Astrocyte of the cerebellum (primary cell): ENCODE measurements around the gene GINS2.

ENCODE experiments used
- DNase-seq: peaks from one replicate; pipeline ENCODE4 v3.0.0-alpha.2; 2011; ENCODE audit warnings: low read depth
- H3K4me3 ChIP-seq: 2 replicates; pipeline ENCODE4 v1.5.1; 2011; ENCODE audit warnings: mild to moderate bottlenecking, low read depth, low read length, moderate library complexity
- in situ Hi-C: cut with HindIII; loops from 2 replicates; pipeline ENCODE4 v1.10.0; 2017; ENCODE audit warnings: low sequenced_read_pairs
- TF ChIP-seq, protein P1 (sequence below): IDR thresholded peaks from 2 replicates; pipeline ENCODE4 v1.5.1; 2012; ENCODE audit warnings: low read length, low read depth, moderate library complexity, mild to moderate bottlenecking; ENCODE audit errors: missing control alignments

The GINS2 gene

DNA sequence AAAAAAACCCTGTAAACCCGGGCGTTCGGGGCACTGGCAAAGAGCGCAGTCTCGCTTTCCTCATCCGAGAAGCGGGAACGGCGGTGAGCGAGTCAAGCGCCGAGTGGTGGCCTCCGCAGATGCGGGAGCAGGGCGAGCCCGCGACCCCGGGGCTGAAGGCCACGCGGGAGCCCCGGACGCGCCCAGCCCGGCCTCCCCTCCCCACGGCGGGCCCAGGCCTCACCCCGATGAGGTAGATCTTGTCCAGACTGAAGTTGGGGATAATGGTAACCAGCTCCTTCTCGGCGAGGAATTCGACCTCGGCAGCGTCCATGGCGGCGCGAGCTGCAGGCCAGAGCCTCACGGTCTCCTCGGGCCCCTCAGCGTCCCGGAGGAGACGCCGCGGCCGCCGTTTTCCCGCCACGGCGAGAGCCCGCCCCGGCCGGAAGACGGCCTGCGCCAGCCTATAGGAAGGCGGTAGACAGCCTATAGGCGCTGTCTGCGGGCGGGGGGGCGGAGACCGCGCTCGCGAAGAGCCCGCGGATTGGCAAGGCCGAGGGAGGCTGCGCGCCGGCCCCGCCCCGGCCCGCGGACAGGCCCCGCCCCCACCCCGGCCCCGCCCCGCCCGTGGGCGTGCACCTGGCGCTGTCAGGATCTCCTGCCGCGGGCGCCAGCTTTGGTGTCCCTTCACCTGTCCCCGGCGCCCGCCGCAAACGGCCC lies at the start of gene GINS2:
GINS2 (minus strand) TSS at position 369 of the 699 bp plus-strand sequence; CDS start at position 313, 56 bp downstream.
- H3K4me3 ChIP-seq, result peak within 1 kb of the TSS; percentile 69
- TF ChIP-seq, protein P1, sequence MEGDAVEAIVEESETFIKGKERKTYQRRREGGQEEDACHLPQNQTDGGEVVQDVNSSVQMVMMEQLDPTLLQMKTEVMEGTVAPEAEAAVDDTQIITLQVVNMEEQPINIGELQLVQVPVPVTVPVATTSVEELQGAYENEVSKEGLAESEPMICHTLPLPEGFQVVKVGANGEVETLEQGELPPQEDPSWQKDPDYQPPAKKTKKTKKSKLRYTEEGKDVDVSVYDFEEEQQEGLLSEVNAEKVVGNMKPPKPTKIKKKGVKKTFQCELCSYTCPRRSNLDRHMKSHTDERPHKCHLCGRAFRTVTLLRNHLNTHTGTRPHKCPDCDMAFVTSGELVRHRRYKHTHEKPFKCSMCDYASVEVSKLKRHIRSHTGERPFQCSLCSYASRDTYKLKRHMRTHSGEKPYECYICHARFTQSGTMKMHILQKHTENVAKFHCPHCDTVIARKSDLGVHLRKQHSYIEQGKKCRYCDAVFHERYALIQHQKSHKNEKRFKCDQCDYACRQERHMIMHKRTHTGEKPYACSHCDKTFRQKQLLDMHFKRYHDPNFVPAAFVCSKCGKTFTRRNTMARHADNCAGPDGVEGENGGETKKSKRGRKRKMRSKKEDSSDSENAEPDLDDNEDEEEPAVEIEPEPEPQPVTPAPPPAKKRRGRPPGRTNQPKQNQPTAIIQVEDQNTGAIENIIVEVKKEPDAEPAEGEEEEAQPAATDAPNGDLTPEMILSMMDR, result no peak
- in situ Hi-C loops, result no loop called here
- peak; percentile 61 for DNase-seq

DNA sequence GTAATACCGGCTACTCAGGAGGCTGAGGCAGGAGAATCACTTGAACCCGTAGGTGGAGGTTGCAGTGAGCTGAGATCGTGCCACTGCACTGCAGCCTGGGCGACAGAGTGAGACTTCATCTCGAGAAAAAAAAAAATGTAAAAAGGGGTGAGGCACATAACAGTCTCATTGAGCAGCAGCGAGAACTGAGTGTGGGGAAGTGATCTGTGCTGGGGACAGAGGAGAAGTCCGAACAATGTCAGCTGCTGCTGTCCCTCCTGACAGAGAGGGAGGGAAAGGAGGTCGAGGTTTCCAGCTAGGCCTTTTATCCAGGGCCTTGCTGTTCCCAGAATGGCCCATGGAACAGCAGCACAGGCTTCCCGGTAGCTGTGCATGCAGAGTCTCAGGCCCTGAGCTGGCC lies 48.2 kb upstream of the GINS2 start:
- DNase-seq, result no peak
- TF ChIP-seq, protein P1, result no peak
- H3K4me3 ChIP-seq, result no peak overlapping the region
- in situ Hi-C loops, result no loop called here

DNA sequence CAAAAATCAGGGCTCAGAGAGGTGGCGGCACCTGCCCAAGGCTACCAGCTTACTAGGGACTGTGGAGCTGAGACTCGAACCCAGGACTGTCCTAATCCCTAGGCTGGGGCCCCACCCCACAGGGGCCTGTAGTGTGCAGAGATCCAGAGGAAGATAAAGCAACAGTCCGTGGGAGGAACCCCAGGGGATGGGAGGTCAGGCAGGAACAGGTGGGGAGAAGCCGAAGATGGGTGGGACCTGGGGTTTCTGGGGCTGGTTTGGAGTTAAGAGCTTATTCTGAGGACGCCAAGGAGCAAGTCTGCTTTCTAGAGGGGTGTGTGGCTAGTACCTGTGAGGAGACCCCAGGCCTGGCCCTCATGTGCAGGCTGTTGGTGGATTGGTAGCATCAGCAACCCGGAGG lies 47.2 kb upstream of the GINS2 start:
- in situ Hi-C loops, result no loop called here
- no peak overlapping the region for H3K4me3 ChIP-seq
- TF ChIP-seq, protein P1, result no peak
- no peak for DNase-seq

DNA sequence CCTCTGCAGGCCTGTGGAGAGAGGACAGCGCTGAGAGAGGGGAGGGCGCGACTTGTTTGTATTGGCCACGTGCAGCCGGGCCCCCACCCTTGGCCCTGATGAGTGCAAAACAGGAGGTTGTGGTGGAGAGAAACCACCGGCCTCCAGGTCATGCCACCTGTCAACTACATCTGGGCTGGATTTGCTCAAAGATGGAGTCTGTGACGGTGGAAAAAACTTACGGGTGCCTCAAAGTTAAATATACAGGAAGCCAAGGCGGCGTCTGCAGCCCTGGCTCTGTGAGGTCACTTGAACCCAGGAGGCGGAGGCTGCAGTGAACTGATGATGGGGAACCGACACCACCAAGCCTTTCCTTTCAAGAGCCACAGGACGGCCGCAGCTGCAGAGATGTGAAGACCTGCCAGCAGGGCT lies 46.5 kb upstream of the GINS2 start:
- no peak for DNase-seq
- in situ Hi-C loops, result no loop called here
- TF ChIP-seq, protein P1, result no peak
- no peak overlapping the region for H3K4me3 ChIP-seq

DNA sequence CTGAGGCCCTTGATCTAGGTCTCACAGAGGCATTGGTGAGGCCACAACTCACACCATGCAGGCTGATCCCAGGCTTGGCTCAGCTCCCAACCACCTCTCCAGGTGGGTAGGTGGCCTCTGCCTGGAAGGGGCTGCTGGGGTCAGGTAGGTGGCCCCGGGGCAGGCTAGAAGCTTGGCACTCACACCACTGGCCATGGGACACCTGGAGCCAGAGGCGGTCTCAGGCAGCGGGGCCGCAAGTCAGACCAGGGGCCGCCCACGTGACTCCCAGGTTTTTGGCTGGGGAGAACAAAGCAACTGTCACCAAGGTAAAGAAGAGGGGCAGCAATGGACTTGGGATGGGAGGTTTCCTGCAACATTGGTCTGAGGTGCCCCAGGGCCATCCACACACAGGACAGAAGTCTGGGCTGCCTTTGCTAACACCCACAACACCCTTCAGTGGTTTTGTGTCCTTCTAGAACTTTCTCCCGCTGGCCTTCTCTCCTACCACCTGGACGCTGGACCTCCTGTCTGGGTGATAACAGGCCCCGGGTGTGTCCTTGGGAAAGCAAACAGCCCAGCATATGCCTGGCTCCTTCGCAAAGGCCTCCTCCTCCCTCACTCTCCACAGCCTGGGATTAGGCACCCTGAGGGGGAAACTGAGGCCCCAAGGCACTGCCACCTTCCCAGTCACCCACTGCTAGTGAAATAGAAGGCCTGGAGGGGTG lies 45.7 kb upstream of the GINS2 start:
- TF ChIP-seq, protein P1, result no peak
- no peak overlapping the region for H3K4me3 ChIP-seq
- DNase-seq, result no peak
- in situ Hi-C loops, result no loop called here

DNA sequence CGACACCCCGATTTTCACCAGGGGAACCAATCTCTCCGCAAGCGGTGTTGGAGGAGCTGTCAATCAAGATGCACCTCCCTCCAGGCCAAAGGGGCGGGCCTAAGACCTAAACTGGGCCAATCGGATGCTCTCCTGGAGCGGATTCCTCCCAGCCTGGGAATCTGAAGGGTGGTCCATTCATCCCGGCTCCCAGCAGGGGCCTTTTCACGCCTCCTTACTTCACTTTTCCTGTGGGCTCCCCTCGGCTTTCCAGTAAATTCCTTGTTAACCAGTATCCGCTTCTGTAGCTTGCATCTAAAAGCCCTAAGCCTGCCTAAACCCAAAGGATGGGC lies 45.1 kb upstream of the GINS2 start:
- no peak for DNase-seq
- TF ChIP-seq, protein P1, result no peak
- in situ Hi-C loops, result no loop called here
- no peak overlapping the region for H3K4me3 ChIP-seq
